NCI-H1105 treated with DMSO at 0.1 percent for 48 hours (cell line): ENCODE data around the gene CAPN12.
A peak's percentile ranks its signal among the peaks of the same experiment; 100 is the strongest.

Experiments used
- DNase-seq: peaks from one replicate; lab custom pipeline; 2025; lab: John Stamatoyannopoulos, UW

CAPN12 gene

DNA sequence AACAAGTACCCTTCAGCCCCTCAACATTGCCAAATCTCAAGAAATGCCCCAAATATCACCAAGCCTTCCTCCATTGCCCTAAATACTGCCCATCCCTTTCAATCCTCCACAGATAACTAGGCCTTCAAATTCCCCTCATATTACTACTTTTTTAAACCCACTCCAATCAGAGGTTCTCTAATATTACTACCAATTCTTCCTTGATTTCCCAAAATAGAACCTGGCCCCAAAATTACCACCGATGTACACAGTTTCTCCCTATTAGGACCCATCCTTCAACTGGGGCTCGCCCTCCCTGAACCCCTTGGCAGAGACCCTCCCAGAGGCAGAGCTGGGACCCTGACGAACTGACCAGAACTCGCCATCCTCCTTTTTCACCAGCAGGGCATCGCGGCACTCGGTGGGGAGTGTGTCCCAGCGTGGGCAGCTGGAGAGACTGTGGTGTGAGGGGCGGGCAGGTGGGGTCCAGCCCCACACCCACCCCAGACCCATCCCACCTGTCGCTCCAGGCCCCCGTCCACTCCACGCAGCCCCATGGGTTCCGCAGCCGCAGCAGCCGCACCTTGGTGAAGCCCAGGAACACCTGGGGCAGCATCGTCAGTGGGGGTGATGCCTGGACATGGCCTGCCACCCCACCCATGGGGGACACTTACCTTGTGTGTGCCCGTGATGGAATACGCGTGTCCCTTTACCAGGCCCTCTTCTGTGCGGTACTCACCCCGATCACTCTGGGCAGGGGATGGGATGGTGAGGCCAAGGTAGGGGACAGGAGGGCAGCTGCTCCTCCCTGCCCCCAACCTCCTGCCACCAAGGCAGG lies 6.1 kb downstream of the CAPN12 start:
- DNase-seq = no peak

- DNase-seq = no peak
Measured at GRCh38 chr19:38737281-38737865, 6.9 kb downstream of the CAPN12 start.

- DNase-seq = no peak
Measured at GRCh38 chr19:38736413-38737280, 7.6 kb downstream of the CAPN12 start.

GRCh38 chr19:38736036-38736412 lies 8.2 kb downstream of the CAPN12 start:
- peak; percentile 38 for DNase-seq

GRCh38 chr19:38735257-38735686 lies 9.0 kb downstream of the CAPN12 start:
- peak; percentile 47 for DNase-seq

GRCh38 chr19:38734426-38735256 lies 9.6 kb downstream of the CAPN12 start:
- DNase-seq = no peak

DNA sequence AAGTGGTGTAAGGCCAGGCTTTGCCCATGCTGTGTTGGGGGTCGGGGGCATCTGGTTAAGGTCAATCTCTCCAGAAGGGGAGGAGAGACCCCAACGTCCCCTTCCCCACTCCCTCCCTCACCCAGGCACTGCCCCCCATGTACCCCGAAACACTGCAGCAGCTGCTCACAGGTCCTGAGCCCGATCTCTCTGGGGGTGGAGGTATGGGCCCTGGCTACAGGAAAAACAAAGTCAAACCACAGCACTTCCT lies 10.2 kb downstream of the CAPN12 start:
- DNase-seq = no peak

- DNase-seq = no peak
Measured at GRCh38 chr19:38733493-38734175, 10.6 kb downstream of the CAPN12 start.

GRCh38 chr19:38733241-38733492 lies 11.1 kb downstream of the CAPN12 start:
- DNase-seq = no peak

DNA sequence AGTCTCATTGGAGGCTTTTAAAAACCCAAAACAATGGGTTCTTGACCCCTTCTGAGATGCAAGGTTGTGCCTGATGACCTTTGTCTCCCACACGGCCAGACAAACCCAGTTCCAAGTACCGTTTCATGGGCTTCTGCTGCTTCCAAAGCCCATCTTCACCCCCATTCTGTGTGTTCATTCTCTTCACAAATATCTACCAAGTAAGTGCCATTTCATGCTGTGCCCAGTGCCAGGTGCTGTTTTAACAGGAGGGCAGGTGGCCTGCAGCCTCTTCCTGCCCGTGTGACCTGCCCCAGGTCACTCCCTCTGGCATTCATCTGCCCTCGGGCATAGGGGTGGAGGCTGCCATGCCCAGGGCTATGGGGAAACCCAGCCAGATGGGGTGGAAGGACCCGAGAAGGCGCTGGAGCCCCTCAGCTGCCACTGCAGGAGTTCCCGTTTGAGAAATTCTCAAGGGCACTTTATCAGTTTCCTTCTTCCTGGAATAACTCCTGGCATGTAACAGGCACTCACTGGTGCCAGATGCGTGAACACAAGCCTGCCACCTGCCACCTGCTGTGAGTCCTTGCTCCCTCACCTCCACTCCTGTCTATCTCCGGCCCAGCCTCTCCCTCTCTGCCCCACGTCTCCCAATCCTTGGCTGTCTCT lies 12.5 kb downstream of the CAPN12 start:
- DNase-seq = no peak

DNA sequence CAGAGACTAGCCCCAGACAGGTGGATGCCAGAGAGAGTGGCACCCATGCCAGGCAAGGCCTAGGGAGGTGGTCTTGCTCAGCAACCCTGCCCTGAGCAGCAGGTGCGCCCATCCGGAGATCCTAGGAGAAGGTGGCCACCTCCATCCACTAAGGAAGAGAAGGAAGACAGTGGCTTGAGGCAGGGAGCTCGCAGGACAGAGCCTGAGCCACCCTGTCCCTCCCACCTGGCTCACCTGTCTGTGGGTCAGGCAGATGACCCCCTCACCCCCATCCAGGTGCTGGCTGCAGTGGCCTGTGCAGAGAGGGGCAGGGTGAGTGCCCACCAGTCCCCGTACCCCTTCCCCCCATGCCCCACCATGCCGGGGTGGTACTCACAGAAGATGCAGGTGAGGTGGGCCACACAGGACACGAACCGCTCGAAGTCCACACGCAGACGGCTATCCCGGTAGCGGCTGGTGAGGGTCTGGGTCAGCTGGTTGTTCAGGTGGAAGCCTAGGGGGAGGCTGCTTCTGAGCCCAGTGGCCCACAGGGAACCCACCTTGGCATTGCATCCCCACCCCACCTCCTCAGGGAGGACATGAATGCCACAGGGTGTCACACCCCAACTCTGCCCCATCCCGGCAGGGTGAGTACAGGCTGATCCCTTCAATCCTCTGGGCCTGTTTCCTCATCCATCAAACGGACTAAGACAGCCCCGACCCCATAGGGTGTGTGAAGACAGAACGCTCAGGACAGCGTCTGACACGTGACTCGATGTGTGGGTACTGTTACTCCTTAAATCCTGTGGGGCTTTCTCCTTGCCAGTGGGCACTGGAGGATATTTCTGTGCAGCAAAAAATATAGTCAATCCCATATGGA lies 13.3 kb downstream of the CAPN12 start:
- DNase-seq = no peak

- DNase-seq = no peak
Measured at GRCh38 chr19:38730470-38730730, 13.9 kb downstream of the CAPN12 start.

DNA sequence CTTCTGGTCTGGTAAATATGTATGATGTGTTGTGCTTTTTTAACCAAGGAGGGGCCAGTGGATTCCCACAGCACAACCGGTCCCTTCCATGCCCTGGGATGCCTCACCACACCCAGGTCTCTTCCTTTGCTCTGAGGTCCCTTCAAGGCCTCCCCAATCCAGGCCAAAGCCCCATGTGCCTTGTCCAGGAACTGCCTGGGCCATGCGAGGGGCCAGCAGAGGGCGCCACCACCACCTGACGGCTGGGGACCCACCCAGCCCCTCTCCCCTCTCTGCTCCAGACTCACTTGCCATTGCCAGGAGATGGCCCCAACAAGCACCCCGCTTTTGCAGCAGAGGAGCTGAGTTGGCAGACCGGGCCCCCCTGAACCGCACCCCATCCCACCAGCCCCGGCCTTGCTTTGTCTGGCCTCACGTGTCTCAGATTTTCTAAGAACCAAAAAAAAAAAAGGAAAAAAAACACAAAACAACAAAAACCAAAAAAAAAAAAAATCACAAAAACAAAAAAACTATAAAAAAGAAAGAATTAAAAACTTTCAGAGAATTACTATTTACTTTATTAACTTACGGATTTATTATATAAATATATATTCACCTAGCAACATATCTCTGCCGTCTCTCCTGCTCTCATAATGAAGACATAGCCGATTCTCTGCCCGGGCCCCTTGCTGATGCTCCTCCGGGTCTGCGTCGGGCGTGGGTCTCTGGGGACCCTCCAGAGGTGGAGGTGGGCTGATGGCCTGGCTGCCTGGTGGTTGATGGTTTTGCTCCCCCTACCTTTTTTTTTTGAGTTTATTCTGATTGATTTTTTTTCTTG lies 14.4 kb downstream of the CAPN12 start:
- peak; percentile 29 for DNase-seq

- DNase-seq = no peak
Measured at GRCh38 chr19:38728752-38729541, 15.3 kb downstream of the CAPN12 start.

GRCh38 chr19:38727868-38728660 lies 16.2 kb downstream of the CAPN12 start:
- no peak for DNase-seq

DNA sequence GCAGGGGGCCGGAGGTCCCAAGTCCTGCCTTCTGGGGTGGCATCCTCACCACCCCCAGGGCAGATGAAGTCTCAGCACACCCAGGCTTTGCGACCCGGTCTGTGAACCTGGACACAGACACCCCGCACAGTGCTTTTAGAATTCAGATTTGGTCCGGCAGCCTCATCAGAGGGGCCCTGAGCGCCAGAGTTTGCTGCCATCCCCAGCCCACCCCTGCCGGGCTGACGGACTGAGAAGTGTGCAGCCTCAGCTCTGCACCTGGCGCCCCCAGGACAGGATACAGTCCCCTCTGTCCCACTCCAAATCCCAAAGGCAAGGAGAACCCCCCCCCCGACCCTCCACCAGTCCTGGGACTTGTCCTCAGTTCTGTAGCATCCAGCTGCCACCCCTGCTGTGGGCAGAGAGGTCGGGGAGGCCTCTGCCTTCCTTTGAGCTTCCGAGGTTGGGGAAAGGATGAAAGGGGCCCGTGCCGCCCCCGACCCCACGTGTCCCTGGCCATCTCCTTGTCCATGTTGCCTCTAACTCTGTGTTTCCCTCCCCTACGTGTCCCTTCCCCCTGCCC lies 16.9 kb downstream of the CAPN12 start:
- no peak for DNase-seq

DNA sequence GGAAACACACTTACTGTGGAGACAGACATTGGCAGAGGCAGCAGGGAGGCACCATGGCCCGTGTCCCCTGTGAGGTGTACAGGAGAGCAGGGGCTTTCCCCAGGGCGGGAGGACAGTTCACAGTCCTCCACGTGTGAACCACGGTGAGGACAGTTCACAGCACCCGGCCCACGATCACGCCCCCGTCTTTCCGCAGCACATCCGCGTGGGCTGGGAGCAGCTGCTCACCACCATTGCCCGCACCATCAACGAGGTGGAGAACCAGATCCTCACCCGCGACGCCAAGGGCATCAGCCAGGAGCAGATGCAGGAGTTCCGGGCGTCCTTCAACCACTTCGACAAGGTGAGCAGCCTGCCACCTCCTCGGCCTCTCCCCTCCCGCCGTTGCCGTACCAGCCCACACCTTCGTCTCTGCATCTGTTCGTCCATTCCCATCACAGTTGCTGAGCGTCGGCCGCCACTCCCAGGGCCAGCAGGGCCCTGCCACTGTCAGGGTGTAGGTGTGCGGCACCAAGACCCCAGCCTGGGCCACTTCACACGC lies 17.4 kb downstream of the CAPN12 start:
- no peak for DNase-seq

DNA sequence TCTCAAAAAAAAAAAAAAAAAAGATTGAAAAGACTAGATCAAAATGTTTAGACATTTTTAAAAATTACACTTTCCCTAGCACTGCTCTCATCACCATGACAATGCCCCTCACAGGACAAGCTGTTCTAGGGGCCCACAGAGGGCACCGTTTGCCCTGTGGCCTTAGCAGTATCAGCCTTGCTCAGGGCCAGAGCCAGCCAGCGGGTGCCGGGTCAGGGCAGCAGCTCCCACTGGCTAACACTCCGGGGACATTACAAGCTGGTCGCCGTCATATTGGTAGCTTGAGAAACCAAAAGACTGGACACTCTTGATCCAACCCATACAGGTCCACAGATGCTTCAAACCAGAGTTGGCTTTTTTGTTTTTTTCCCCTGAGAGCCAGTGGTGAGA lies 18.0 kb downstream of the CAPN12 start:
- no peak for DNase-seq
